Measurements from ENCODE around the gene SLC35F2. TPM values are rescaled to one million over a fixed set of nuclear protein-coding genes. Genes with fewer than 3 reads are reported as not detected.

Gene SLC35F2
- polyA plus RNA-seq, 1 donor from 2014 or later, result 0.59 TPM

- H3K9me3 ChIP-seq (ENCODE audit: low read length), result no peaks in the 10 kb centered on the region
- no peaks in the 10 kb centered on the region for H4K20me1 ChIP-seq (ENCODE audit: insufficient read depth)
- H3K4me3 ChIP-seq (ENCODE audit: low read length), result no peak overlapping the region
These were observed 75.5 kb downstream of the SLC35F2 start for GRCh38 chr11:107783121-107783520.

GRCh38 chr11:107780775-107781174 lies 77.8 kb downstream of the SLC35F2 start:
- H3K36me3 ChIP-seq (ENCODE audit: insufficient read depth, low read length), result no peaks in the 10 kb centered on the region
- TF ChIP-seq EP300 (conservative IDR thresholded peaks at IDR 0.05; ENCODE audit: poor library complexity, severe bottlenecking), result no peak
- TF ChIP-seq MXI1 (conservative IDR thresholded peaks at IDR 0.05; ENCODE audit: poor library complexity, severe bottlenecking), result no peak
- no peak for TF ChIP-seq RAD21 (conservative IDR thresholded peaks at IDR 0.05)
- TF ChIP-seq EZH2 (IDR thresholded peaks at IDR 0.05; ENCODE audit: borderline replicate concordance, insufficient read depth, low read length, poor library complexity, severe bottlenecking), result no peak
- TF ChIP-seq SMC3 (conservative IDR thresholded peaks at IDR 0.05; ENCODE audit: poor library complexity), result no peak
- TF ChIP-seq REST (IDR thresholded peaks at IDR 0.05; ENCODE audit: borderline replicate concordance), result no peak
- TF ChIP-seq TAF1 (IDR thresholded peaks at IDR 0.05; ENCODE audit: low read depth), result no peak
- no peak for TF ChIP-seq POLR2AphosphoS5 (IDR thresholded peaks at IDR 0.05)

More at GRCh38 chr11:107783121-107783520, 75.5 kb downstream of the SLC35F2 start:
- Histone ChIP-seq H3K9me2 (ENCODE audit: insufficient read depth, low read length) (no peaks in the 10 kb centered on the region), H3K27me3 (ENCODE audit: insufficient read depth, low read depth, low read length) (no peaks in the 10 kb centered on the region), H3F3A (ENCODE audit: insufficient read depth, low read length, poor library complexity, severe bottlenecking) (no peaks in the 10 kb centered on the region), H3K4me2 (ENCODE audit: low read length) (no peak overlapping the region), H3K9ac (ENCODE audit: low read length) (no peak overlapping the region), H2AFZ (ENCODE audit: low read depth, low read length) (no peak overlapping the region), H3K27ac (ENCODE audit: low read length) (no peak overlapping the region), H3K79me2 (replicated peaks; ENCODE audit: insufficient read depth, low read length) (no peaks in the 10 kb centered on the region), H3K36me3 (ENCODE audit: insufficient read depth, low read length) (no peaks in the 10 kb centered on the region)
- TF ChIP-seq CTCF (IDR thresholded peaks at IDR 0.05; ENCODE audit: poor library complexity, severe bottlenecking) (no peak), EP300 (conservative IDR thresholded peaks at IDR 0.05; ENCODE audit: poor library complexity, severe bottlenecking) (no peak), RAD21 (conservative IDR thresholded peaks at IDR 0.05) (no peak), EZH2 (IDR thresholded peaks at IDR 0.05; ENCODE audit: borderline replicate concordance, insufficient read depth, low read length, poor library complexity, severe bottlenecking) (no peak), SMC3 (conservative IDR thresholded peaks at IDR 0.05; ENCODE audit: poor library complexity) (no peak), TAF1 (IDR thresholded peaks at IDR 0.05; ENCODE audit: low read depth) (no peak), REST (IDR thresholded peaks at IDR 0.05; ENCODE audit: borderline replicate concordance) (no peak), MXI1 (conservative IDR thresholded peaks at IDR 0.05; ENCODE audit: poor library complexity, severe bottlenecking) (no peak), POLR2AphosphoS5 (IDR thresholded peaks at IDR 0.05) (no peak)

More at GRCh38 chr11:107780775-107781174, 77.8 kb downstream of the SLC35F2 start:
- Histone ChIP-seq H3K27me3 (ENCODE audit: insufficient read depth, low read depth, low read length) (no peaks in the 10 kb centered on the region), H3K9ac (ENCODE audit: low read length) (no peak overlapping the region), H3K4me3 (ENCODE audit: low read length) (no peak overlapping the region), H3K79me2 (replicated peaks; ENCODE audit: insufficient read depth, low read length) (no peaks in the 10 kb centered on the region), H3F3A (ENCODE audit: insufficient read depth, low read length, poor library complexity, severe bottlenecking) (no peaks in the 10 kb centered on the region), H3K27ac (ENCODE audit: low read length) (no peak overlapping the region), H4K20me1 (ENCODE audit: insufficient read depth) (no peaks in the 10 kb centered on the region), H3K9me3 (ENCODE audit: low read length) (no peaks in the 10 kb centered on the region), H3K9me2 (ENCODE audit: insufficient read depth, low read length) (no peaks in the 10 kb centered on the region), H2AFZ (ENCODE audit: low read depth, low read length) (no peak overlapping the region), H3K4me2 (ENCODE audit: low read length) (no peak overlapping the region)
